HEK293 (cell line): ENCODE data around the gene TENT4B.

Experiments used
- HOXA7 ChIP-seq: sonication (generic); formaldehyde crosslinking; IDR thresholded peaks from 2 replicates; pipeline ENCODE4 v1.8.1; 2022; ENCODE audit warnings: missing genetic modification reagents, borderline replicate concordance
- SP3 ChIP-seq: fragments of 450-650 bp; formaldehyde crosslinking; IDR thresholded peaks from 2 replicates; pipeline ENCODE4 v1.5.1; 2016; ENCODE audit warnings: missing biosample characterization, missing genetic modification characterization
- ZNF239 ChIP-seq: fragments of 450-650 bp; formaldehyde crosslinking; IDR thresholded peaks from 2 replicates; pipeline ENCODE4 v1.5.1; 2016; ENCODE audit warnings: missing biosample characterization, missing genetic modification characterization
- ZNF292 ChIP-seq: fragments of 450-650 bp; formaldehyde crosslinking; IDR thresholded peaks from 2 replicates; pipeline ENCODE4 v1.5.1; 2016; ENCODE audit warnings: low read depth, missing biosample characterization, missing genetic modification characterization, borderline replicate concordance
- ZNF510 ChIP-seq: fragments of 450-650 bp; formaldehyde crosslinking; IDR thresholded peaks from 2 replicates; pipeline ENCODE4 v1.5.1; 2018; ENCODE audit warnings: mild to moderate bottlenecking, missing genetic modification characterization, missing biosample characterization; ENCODE audit not compliant: insufficient replicate concordance
- ZNF558 ChIP-seq: fragments of 450-650 bp; formaldehyde crosslinking; IDR thresholded peaks from 2 replicates; pipeline ENCODE4 v1.5.1; 2016; ENCODE audit warnings: missing biosample characterization, missing genetic modification characterization
- TF ChIP-seq, protein P1 (sequence below): fragments of 450-650 bp; formaldehyde crosslinking; IDR thresholded peaks from 2 replicates; pipeline ENCODE4 v1.5.1; 2016; ENCODE audit warnings: missing biosample characterization, missing genetic modification characterization

DNA sequence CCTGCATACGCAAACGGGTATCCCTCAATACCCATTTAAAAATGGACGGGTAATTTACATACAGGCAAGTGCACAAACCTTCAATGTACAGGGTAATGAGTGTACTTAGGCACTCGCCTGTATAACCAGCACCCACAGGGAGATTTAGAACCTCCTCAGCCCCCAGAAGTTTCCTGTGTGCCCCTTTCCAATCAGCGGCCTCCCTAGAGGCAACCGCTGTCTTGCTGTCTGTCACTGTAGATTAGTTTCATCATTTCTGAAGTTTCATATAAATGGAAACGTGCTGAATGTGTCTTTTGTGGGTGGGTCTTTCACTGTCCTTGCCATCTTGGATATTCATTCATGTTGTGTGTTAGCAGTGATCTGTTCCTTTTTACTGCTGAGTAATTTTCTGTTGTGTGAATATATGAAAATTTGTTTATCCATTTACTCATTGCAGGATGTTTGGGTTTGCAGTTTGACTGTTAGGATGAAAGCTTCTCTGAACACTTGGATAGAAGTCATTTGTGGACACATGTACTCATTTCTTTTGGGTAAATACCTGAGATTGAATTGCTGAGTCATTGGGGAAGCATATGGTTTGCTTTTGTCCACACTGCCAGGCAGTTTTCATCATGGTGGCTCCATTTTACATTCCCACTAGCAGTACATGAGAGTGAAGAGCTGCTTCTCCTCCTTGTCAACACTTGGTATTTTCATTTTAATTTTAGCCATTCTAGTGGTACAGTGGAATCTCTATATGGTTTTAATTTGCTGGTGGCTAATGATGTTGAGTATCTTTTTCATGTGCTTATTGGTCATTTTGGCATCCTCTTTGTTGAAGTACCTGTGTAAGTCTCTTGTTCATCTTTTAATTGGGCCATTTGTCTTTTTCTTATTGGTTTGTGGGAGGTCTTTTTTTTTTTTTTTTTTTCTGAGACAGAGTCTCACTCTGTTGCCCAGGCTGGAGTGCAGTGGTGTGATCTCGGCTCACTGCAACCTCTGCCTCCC, 111.1 kb downstream of the TENT4B start:
- TF ChIP-seq ZNF558 (tag by site-specific recombination): no peak
- TF ChIP-seq ZNF510 (tag by site-specific recombination): no peak
- TF ChIP-seq HOXA7 (CRISPR knock-in tag): no peak
- TF ChIP-seq ZNF292 (tag by site-specific recombination): no peak
- TF ChIP-seq ZNF239: no peak
- TF ChIP-seq SP3: no peak
- TF ChIP-seq, protein P1, sequence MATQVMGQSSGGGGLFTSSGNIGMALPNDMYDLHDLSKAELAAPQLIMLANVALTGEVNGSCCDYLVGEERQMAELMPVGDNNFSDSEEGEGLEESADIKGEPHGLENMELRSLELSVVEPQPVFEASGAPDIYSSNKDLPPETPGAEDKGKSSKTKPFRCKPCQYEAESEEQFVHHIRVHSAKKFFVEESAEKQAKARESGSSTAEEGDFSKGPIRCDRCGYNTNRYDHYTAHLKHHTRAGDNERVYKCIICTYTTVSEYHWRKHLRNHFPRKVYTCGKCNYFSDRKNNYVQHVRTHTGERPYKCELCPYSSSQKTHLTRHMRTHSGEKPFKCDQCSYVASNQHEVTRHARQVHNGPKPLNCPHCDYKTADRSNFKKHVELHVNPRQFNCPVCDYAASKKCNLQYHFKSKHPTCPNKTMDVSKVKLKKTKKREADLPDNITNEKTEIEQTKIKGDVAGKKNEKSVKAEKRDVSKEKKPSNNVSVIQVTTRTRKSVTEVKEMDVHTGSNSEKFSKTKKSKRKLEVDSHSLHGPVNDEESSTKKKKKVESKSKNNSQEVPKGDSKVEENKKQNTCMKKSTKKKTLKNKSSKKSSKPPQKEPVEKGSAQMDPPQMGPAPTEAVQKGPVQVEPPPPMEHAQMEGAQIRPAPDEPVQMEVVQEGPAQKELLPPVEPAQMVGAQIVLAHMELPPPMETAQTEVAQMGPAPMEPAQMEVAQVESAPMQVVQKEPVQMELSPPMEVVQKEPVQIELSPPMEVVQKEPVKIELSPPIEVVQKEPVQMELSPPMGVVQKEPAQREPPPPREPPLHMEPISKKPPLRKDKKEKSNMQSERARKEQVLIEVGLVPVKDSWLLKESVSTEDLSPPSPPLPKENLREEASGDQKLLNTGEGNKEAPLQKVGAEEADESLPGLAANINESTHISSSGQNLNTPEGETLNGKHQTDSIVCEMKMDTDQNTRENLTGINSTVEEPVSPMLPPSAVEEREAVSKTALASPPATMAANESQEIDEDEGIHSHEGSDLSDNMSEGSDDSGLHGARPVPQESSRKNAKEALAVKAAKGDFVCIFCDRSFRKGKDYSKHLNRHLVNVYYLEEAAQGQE: no peak
